Skeletal muscle satellite cell (primary cell): ENCODE data around the gene ENTPD5. TPM values are rescaled to one million over a fixed set of nuclear protein-coding genes. Genes with fewer than 3 reads are reported as not detected.

Experiments
- H3K27me3 ChIP-seq: 2 replicates; pipeline ENCODE4 v1.7.0; 2013; ENCODE audit warnings: low read length; ENCODE audit not compliant: control insufficient read depth, insufficient read depth
- H3K36me3 ChIP-seq: 2 replicates; pipeline ENCODE4 v1.7.0; 2013; ENCODE audit warnings: mild to moderate bottlenecking, control low read depth, low read length; ENCODE audit not compliant: insufficient read depth
- H3K4me1 ChIP-seq: 2 replicates; pipeline ENCODE4 v1.7.0; 2013; ENCODE audit warnings: low read length; ENCODE audit not compliant: control insufficient read depth, insufficient read depth
- H3K4me2 ChIP-seq: 2 replicates; pipeline ENCODE4 v1.7.0; 2013; ENCODE audit warnings: mild to moderate bottlenecking, low read length
- H3K4me3 ChIP-seq: 2 replicates; pipeline ENCODE4 v1.7.0; 2013; ENCODE audit warnings: low read length
- H3K9ac ChIP-seq: 2 replicates; pipeline ENCODE4 v1.7.0; 2013; ENCODE audit warnings: mild to moderate bottlenecking, low read depth, low read length, moderate library complexity
- H3K9me3 ChIP-seq: replicated peaks from 2 replicates; pipeline ENCODE4 v1.7.0; 2013; ENCODE audit warnings: mild to moderate bottlenecking, control low read depth, low read length
- total RNA-seq: library from RNA; depleted of rRNA; stranded (reverse); fragments of >200 nt; gene quantifications from 2 replicates; pipeline ENCODE4 v1.2.3, GENCODE V29; 2012; rRNA removed

The ENTPD5 gene, protein sequence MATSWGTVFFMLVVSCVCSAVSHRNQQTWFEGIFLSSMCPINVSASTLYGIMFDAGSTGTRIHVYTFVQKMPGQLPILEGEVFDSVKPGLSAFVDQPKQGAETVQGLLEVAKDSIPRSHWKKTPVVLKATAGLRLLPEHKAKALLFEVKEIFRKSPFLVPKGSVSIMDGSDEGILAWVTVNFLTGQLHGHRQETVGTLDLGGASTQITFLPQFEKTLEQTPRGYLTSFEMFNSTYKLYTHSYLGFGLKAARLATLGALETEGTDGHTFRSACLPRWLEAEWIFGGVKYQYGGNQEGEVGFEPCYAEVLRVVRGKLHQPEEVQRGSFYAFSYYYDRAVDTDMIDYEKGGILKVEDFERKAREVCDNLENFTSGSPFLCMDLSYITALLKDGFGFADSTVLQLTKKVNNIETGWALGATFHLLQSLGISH
- 10.1 and 13.5 TPM in 2 replicates for total RNA-seq

DNA sequence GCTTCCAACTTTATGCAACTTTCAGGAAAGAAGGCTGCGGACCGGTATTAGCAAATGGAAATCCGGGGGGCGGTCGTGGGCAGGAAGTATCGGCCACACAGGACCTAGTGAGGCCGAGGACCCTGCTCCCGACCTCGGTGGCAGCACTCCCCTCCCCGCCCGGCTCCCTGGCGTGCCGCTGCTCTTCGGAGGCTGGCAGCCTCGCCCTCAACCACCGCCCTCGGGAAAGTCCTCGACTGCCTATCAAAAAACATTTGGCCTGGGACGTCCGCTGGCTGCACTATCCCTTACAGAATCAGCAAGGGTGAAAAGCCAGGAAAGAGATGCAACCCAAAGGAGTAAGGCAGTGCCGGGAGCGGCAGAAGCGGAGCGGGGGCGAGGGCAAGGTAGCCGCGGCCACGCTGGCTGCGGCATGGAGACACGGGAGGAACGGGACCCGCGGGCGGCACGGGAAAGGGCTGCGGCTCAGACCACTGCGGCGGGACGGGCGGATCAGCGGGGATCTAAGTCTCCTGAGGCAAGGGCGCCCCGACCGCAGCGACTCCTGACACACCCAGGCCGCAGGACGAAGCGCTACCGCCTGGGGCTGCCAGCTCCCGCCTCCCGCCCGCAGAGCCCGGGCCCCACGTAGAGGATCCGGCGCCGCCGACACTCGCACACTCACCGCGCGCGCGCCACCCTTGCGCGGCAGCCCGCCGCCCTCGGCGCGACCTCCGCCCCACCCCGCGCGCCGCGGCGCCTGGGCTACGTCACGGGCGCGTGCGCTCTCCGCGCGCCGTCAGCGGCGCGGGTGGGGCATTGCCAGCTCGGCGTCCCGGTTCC is at the start of gene ENTPD5, which contains the start of gene BBOF1:
ENTPD5 (minus strand) TSS at position 703 of the 822 bp plus-strand sequence. CDS start 31,186 bp downstream, outside the sequence.
BBOF1 (plus strand) TSS at position 764 of the 822 bp plus-strand sequence. CDS start 130 bp downstream, outside the sequence.
- H3K4me1 ChIP-seq = peaks cover 11% of the 10 kb centered on the region
- peak within 1 kb of the TSS; percentile 90 for H3K9ac ChIP-seq
- no peaks in the 10 kb centered on the region for H3K27me3 ChIP-seq
- no peaks in the 10 kb centered on the region for H3K9me3 ChIP-seq
- H3K4me2 ChIP-seq = peak within 1 kb of the TSS; percentile 99
- no peaks in the 10 kb centered on the region for H3K36me3 ChIP-seq
- peak within 1 kb of the TSS; percentile 81 for H3K4me3 ChIP-seq

DNA sequence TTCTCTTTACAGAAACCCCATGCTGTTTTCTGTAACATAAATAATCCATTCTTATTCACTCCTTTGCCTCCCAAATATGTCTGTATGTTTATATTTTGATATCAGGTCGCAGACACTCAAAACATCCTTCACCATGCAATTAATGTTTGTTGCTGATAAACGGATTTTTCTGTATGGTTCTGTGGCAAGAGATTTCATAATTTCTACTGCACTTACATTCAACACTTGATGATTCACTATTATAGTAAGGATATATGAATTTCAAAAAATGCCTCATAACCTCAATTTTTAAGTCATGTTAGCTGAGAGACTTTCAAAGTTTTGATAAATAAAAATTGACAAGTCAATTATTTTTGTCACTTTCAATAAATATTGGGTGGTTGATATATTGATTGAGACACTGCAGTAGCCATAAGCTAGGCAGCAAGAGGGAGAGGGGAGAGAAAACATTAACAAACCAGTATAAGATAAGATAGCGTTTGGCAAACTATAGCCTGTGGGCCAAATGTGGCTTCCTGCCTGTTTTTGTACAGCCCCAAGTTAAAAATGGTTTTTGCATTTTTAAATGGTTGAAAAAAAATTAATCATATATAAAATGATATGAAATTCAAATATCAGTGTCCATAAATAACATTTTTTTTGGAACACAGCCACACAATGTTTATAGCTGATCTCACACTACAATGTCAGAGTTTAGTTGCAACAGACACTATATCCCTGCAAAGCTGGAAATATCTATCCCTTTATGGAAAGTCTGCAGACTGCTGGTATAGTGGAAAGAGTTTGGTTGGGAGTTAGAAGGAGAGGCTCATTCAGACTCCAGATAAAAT is 46.9 kb upstream of the ENTPD5 start:
- H3K9ac ChIP-seq = no peak overlapping the region
- H3K4me3 ChIP-seq = no peak overlapping the region
- no peaks in the 10 kb centered on the region for H3K9me3 ChIP-seq
- H3K27me3 ChIP-seq = no peaks in the 10 kb centered on the region
- H3K36me3 ChIP-seq = peaks cover 5% of the 10 kb centered on the region
- peaks cover 36% of the 10 kb centered on the region for H3K4me1 ChIP-seq
- H3K4me2 ChIP-seq = peak overlapping the region; percentile 33

DNA sequence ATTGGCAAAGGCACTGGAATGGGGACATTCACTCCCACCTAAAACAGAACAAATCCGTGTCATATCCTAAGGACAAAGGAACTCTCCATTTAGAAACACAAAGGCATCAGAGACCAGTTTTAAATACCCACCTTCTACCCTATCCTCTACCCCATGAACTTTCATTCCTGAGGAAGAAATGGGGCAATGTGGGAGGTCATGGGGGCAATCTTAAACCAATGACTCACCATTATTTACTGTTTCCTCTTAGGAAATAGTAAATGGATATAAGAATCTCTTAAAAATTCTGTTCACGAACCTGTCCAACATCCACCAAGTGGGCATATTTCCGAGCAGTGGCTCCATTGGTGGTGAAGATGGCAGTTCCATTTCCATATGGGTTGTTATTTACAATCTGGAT is 45.8 kb upstream of the ENTPD5 start:
- H3K4me1 ChIP-seq = peaks cover 36% of the 10 kb centered on the region
- H3K36me3 ChIP-seq = peaks cover 9% of the 10 kb centered on the region
- no peak overlapping the region for H3K4me3 ChIP-seq
- H3K9me3 ChIP-seq = no peaks in the 10 kb centered on the region
- peak overlapping the region; percentile 42 for H3K4me2 ChIP-seq
- H3K9ac ChIP-seq = no peak overlapping the region
- no peaks in the 10 kb centered on the region for H3K27me3 ChIP-seq

- H3K4me3 ChIP-seq = no peak overlapping the region
- H3K36me3 ChIP-seq = peaks cover 9% of the 10 kb centered on the region
Observed at GRCh38 chr14:74064426-74064825, 45.3 kb upstream of the ENTPD5 start.

DNA sequence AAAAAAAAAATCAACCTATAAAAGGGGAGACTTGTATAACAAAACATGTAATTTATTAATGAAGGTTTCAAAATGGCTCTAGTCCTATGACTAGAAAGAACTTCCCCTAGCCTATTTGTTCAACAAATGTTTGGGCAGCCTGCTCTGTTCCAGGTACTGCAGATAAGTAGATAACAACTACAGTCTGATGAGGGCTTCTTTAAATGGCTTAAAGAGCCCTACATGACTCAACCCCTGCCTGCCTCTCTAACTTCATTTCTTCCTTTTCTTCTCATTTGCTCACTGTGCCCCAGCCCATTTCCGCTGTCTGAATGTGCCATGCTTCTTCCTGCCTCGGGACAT is 43.7 kb upstream of the ENTPD5 start:
- Histone ChIP-seq H3K4me1 (peaks cover 36% of the 10 kb centered on the region), H3K9ac (no peak overlapping the region), H3K4me2 (no peak overlapping the region), H3K9me3 (no peaks in the 10 kb centered on the region), H3K27me3 (no peaks in the 10 kb centered on the region), H3K4me3 (no peak overlapping the region), H3K36me3 (peaks cover 9% of the 10 kb centered on the region)

More at GRCh38 chr14:74064426-74064825, 45.3 kb upstream of the ENTPD5 start:
- no peaks in the 10 kb centered on the region for H3K9me3 ChIP-seq
- no peak overlapping the region for H3K9ac ChIP-seq
- H3K27me3 ChIP-seq = no peaks in the 10 kb centered on the region
- H3K4me1 ChIP-seq = peaks cover 36% of the 10 kb centered on the region
- H3K4me2 ChIP-seq = peak overlapping the region; percentile 42

- Histone ChIP-seq H3K4me2 (no peak overlapping the region), H3K27me3 (no peaks in the 10 kb centered on the region), H3K4me1 (no peaks in the 10 kb centered on the region), H3K9ac (no peak overlapping the region), H3K36me3 (no peaks in the 10 kb centered on the region), H3K4me3 (no peak overlapping the region), H3K9me3 (no peaks in the 10 kb centered on the region)
Observed at GRCh38 chr14:74049876-74050495, 30.9 kb upstream of the ENTPD5 start.

DNA sequence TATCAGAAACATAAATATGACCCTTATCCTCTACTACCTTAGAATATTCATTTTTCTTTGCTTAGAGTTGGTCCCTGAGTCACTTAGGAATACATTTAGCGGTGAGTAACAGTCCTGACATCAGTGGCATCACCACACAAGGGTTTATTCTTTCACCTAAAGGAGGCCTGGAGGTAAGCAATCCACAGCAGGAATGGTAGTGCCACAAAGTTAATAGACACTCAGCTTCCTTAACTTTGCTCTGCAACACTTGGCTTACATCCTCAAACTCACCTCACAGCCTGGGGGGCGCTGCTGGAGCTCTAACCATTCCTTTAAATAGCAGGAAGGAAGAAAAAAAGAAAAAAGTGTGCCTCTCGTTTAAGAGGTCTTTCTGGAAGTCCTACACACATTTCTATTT is 29.2 kb upstream of the ENTPD5 start:
- H3K27me3 ChIP-seq = no peaks in the 10 kb centered on the region
- no peak overlapping the region for H3K4me3 ChIP-seq
- no peaks in the 10 kb centered on the region for H3K36me3 ChIP-seq
- H3K4me2 ChIP-seq = no peak overlapping the region
- H3K4me1 ChIP-seq = no peaks in the 10 kb centered on the region
- no peak overlapping the region for H3K9ac ChIP-seq
- H3K9me3 ChIP-seq = no peaks in the 10 kb centered on the region

DNA sequence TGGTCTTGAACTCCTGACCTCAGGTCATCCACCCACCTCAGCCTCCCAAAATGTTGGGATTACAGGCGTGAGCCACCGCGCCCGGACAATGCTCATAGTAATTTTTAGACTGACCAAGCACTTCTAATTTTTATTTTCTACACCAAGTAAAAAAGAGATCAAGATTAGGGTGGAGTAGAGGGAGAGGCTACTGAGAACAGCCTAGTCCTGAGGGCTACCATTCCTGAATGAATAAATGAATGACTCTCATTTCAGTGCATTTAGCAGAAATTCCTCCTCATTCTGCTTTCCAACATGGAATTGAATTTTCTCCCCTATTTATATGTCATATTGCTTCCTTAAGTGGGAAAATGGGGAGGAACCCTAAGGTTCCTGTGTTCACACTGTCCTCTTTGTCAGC is 26.4 kb upstream of the ENTPD5 start:
- Histone ChIP-seq H3K4me2 (no peak overlapping the region), H3K9me3 (no peaks in the 10 kb centered on the region), H3K27me3 (no peaks in the 10 kb centered on the region), H3K4me1 (no peaks in the 10 kb centered on the region), H3K36me3 (no peaks in the 10 kb centered on the region), H3K9ac (no peak overlapping the region), H3K4me3 (no peak overlapping the region)

DNA sequence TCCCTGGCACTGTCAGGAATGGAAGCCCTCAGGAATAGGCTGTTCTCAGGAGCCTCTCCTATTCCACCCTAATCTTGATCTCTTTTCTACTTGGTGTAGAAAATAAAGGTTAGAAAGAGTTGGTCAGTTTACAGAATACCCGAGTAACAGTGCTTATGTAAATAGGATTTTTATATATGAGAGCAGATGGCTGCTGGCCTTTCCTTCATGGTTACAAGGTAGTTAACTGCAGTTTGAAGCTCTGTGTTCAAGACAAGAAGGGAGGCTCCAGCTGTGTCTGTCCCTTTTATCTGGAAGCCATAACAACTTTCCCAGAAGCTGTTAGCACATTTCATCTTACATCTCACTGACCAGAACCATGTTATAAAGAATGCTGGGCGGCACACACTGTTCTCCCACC is 23.2 kb upstream of the ENTPD5 start:
- Histone ChIP-seq H3K9me3 (no peaks in the 10 kb centered on the region), H3K4me3 (no peak overlapping the region), H3K27me3 (no peaks in the 10 kb centered on the region), H3K36me3 (no peaks in the 10 kb centered on the region), H3K4me2 (no peak overlapping the region), H3K4me1 (no peaks in the 10 kb centered on the region), H3K9ac (no peak overlapping the region)

DNA sequence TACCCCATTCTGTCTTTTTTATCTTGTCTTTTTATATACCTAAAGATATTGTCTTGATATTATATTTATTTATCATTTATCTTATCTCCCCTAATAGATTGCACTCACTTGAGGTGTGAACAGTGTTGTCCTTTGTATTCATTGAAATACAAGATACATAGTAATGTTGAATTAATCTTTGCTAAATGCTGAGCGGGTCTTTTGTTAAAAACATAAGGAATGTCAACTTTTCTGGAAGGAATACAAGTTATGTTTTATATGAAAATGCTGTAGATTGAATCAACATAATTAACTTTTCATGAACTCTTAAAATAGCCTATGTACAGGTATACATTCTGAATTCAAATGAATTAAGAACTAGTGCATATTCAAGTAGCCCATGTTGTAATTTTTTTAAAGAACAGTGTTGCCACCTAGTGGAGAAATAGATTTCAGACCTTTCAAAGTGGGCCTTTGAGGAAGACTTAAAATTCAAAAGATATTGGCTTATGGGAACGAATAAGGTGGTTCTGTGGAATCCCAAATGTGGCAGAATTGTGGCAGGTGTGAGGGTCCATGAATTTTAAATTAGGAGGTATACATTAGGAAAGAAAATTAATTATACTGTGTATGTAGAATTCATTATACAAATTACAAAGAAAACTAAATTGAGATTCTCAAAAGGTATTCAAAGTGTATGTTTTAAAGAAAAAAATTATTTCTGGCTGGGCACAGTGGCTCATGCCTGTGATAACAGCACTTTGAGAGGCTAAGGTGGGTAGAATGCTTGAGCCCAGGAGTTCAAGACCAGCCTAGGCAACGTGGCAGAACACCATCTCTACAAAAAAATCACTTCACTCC is 19.2 kb upstream of the ENTPD5 start:
- H3K36me3 ChIP-seq = no peaks in the 10 kb centered on the region
- no peaks in the 10 kb centered on the region for H3K4me1 ChIP-seq

More for the DNA sequence above, 19.2 kb upstream of the ENTPD5 start:
- Histone ChIP-seq H3K9ac (no peak overlapping the region), H3K4me3 (no peak overlapping the region), H3K9me3 (no peaks in the 10 kb centered on the region), H3K27me3 (no peaks in the 10 kb centered on the region), H3K4me2 (no peak overlapping the region)
